Brain pericyte (primary cell): ENCODE measurements around the gene TSPYL6.
"Not testable (repeated sequence)": the region's sequence is repeated elsewhere in the genome, so short reads cannot be mapped to it uniquely, and the experiment has no call there.

Source experiments
- DNase-seq: peaks from one replicate; pipeline ENCODE4 v3.0.0-alpha.2; 2012; ENCODE audit warnings: low read depth, low spot score

TSPYL6 gene

GRCh38 chr2:54256091-54256694, at the start of gene TSPYL6:
Gene TSPYL6, minus strand, starts transcription at chr2:54256229. Its CDS starts 78 bp downstream, at chr2:54256151.
- DNase-seq, result no peak

GRCh38 chr2:54303631-54304030, 47.6 kb upstream of the TSPYL6 start:
- DNase-seq, result no peak

- DNase-seq, result no peak
Observed at GRCh38 chr2:54298514-54298913, 42.5 kb upstream of the TSPYL6 start.

GRCh38 chr2:54295911-54296310, 39.9 kb upstream of the TSPYL6 start:
- no peak for DNase-seq

- DNase-seq, result not testable (repeated sequence)
Observed at GRCh38 chr2:54294665-54295064, 38.6 kb upstream of the TSPYL6 start.

- no peak for DNase-seq
Observed at GRCh38 chr2:54290356-54291025, 34.5 kb upstream of the TSPYL6 start.

- no peak for DNase-seq
Observed at GRCh38 chr2:54289917-54290316, 33.9 kb upstream of the TSPYL6 start.

- no peak for DNase-seq
Observed at GRCh38 chr2:54287532-54287931, 31.5 kb upstream of the TSPYL6 start.

GRCh38 chr2:54285451-54285850, 29.4 kb upstream of the TSPYL6 start:
- no peak for DNase-seq

GRCh38 chr2:54284826-54285225, 28.8 kb upstream of the TSPYL6 start:
- DNase-seq, result no peak

GRCh38 chr2:54279385-54279784, 23.4 kb upstream of the TSPYL6 start:
- DNase-seq, result no peak

GRCh38 chr2:54275541-54275940, 19.5 kb upstream of the TSPYL6 start:
- no peak for DNase-seq

- DNase-seq, result no peak
Observed at GRCh38 chr2:54274781-54275242, 18.8 kb upstream of the TSPYL6 start.

- no peak for DNase-seq
Observed at GRCh38 chr2:54271843-54272627, 16.0 kb upstream of the TSPYL6 start.

- DNase-seq, result no peak
Observed at GRCh38 chr2:54271189-54271588, 15.2 kb upstream of the TSPYL6 start.

- DNase-seq, result peak; percentile 62
Observed at GRCh38 chr2:54267577-54267976, 11.5 kb upstream of the TSPYL6 start.

GRCh38 chr2:54265081-54265480, 9.1 kb upstream of the TSPYL6 start:
- not testable (repeated sequence) for DNase-seq

GRCh38 chr2:54262015-54262765, 6.2 kb upstream of the TSPYL6 start:
- no peak for DNase-seq

- DNase-seq, result no peak
Observed at GRCh38 chr2:54261537-54261936, 5.5 kb upstream of the TSPYL6 start.

GRCh38 chr2:54260241-54260595, 4.2 kb upstream of the TSPYL6 start:
- no peak for DNase-seq

GRCh38 chr2:54259413-54260240, 3.6 kb upstream of the TSPYL6 start:
- no peak for DNase-seq
